Mucosa of descending colon (tissue), 3 donors: ENCODE measurements around the gene NPDC1. TPM values are rescaled to one million over a fixed set of nuclear protein-coding genes. Genes with fewer than 3 reads are reported as not detected.
"Not testable (repeated sequence)": the region's sequence is repeated elsewhere in the genome, so short reads cannot be mapped to it uniquely, and the experiment has no call there.

Experiments
- ATAC-seq: fragments of 200-7000 bp; cut with Tn5 transposase; one replicate; pipeline ENCODE4 v1.9.1; 2020; ENCODE audit warnings: mild to moderate bottlenecking, moderate library complexity
- DNase-seq, 3 donors: peaks; one replicate each; pipeline ENCODE4 v3.0.0-alpha.2; 2020
- H3K36me3 ChIP-seq: fragments of 200-600 bp; one replicate; pipeline ENCODE4 v1.8.0; 2021; ENCODE audit warnings: low read depth, mild to moderate bottlenecking
- H3K4me1 ChIP-seq: fragments of 200-600 bp; one replicate; pipeline ENCODE4 v1.8.0; 2021; ENCODE audit warnings: low read depth, mild to moderate bottlenecking
- H3K4me3 ChIP-seq: fragments of 200-600 bp; one replicate; pipeline ENCODE4 v1.8.0; 2021; ENCODE audit warnings: mild to moderate bottlenecking
- H3K9me3 ChIP-seq: fragments of 200-600 bp; one replicate; pipeline ENCODE4 v1.8.0; 2021; ENCODE audit warnings: mild to moderate bottlenecking
- intact Hi-C, 2 donors: fragments of 100-400 bp; cut with DNase I in 1 of 2; cut with micrococcal nuclease in 1 of 2; formaldehyde crosslinking; loops; one replicate each; pipeline versions ENCODE4 v1.11.0 to v1.11.1; 2022; cut with DNase I, micrococcal nuclease
- total RNA-seq, 3 donors: library from RNA; stranded (reverse); fragmentation: NEBNext Ultra II Directional in 2 of 3; extraction: Animal tissue kit (Norgen Biotek cat#: 25700) in 2 of 3; gene quantifications; one replicate each; pipeline versions ENCODE4 v1.2.1 to v1.2.4, GENCODE V29; 2021 to 2023
- TF ChIP-seq, protein P1 (sequence below): fragments of 200-600 bp; IDR thresholded peaks from one replicate; pipeline ENCODE4 v1.8.0; 2022; ENCODE audit warnings: antibody characterized with exemption, mild to moderate bottlenecking
- donor health status: DM: no; HTN: no; CAD: no; lungs with moderate emphysema.
- donor health status: DM: no; HTN: no; CAD: no.
- donor health status: DM: no; HTN: yes; CAD: no.

NPDC1 gene
- total RNA-seq, 3 donors from 2014 or later, result 78.6 to 177 (median 83.0) TPM

DNA sequence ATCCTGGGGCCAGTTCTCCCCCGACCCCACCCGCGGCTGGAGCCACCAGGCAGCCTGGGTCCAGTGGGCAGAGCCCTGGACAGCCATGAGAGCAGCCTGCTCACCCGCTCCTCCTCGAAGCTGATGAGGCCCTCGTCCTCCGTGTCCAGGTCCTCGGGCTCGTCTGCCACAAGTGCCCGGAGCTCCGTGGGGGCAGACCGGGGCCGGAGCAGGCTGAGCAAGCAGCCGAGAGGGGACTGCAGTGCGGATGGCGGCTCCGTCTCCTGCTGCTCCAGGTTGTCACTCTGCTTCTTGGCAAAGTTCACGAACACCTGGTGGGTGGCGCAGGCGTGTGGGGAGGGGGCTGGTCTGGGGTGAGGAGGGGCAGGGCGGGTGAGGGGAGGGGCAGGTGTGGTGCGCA is 37.7 kb downstream of the NPDC1 start:
- H3K36me3 ChIP-seq, result no peaks in the 10 kb centered on the region
- peaks cover 5% of the 10 kb centered on the region for H3K9me3 ChIP-seq
- H3K4me3 ChIP-seq, result no peak overlapping the region
- H3K4me1 ChIP-seq, result no peaks in the 10 kb centered on the region
- TF ChIP-seq, protein P1, sequence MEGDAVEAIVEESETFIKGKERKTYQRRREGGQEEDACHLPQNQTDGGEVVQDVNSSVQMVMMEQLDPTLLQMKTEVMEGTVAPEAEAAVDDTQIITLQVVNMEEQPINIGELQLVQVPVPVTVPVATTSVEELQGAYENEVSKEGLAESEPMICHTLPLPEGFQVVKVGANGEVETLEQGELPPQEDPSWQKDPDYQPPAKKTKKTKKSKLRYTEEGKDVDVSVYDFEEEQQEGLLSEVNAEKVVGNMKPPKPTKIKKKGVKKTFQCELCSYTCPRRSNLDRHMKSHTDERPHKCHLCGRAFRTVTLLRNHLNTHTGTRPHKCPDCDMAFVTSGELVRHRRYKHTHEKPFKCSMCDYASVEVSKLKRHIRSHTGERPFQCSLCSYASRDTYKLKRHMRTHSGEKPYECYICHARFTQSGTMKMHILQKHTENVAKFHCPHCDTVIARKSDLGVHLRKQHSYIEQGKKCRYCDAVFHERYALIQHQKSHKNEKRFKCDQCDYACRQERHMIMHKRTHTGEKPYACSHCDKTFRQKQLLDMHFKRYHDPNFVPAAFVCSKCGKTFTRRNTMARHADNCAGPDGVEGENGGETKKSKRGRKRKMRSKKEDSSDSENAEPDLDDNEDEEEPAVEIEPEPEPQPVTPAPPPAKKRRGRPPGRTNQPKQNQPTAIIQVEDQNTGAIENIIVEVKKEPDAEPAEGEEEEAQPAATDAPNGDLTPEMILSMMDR, result no peak
- intact Hi-C loops, result no loop called here
- DNase-seq (no peak), ATAC-seq (no peak)

DNA sequence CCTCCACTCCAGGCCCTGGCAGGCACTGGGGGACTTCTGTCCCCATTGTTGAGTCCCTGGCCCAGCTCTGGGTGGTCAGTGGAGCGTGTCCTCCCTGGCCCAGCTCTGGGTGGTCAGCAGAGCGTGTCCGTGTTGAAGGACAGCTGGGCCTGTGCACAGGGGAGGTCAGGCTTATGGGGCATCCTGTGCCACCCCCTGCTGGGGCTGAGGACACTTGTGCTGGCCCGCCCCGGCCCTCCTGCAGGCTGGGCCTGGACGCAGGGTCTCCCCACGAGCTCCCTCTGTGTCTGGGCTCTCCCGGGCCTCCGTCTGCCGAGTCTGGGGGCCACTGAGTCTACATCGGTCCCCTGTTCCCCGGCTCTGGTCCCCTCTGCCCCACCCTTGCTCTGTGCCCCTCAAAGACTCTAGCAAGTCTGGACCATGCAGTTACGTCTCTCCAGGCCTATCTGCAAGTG is 38.1 kb downstream of the NPDC1 start:
- DNase-seq (no peak), ATAC-seq (no peak)
- no peaks in the 10 kb centered on the region for H3K4me1 ChIP-seq
- TF ChIP-seq, protein P1, result no peak
- intact Hi-C loops, result no loop called here
- no peak overlapping the region for H3K4me3 ChIP-seq
- peaks cover 5% of the 10 kb centered on the region for H3K9me3 ChIP-seq
- no peaks in the 10 kb centered on the region for H3K36me3 ChIP-seq

DNA sequence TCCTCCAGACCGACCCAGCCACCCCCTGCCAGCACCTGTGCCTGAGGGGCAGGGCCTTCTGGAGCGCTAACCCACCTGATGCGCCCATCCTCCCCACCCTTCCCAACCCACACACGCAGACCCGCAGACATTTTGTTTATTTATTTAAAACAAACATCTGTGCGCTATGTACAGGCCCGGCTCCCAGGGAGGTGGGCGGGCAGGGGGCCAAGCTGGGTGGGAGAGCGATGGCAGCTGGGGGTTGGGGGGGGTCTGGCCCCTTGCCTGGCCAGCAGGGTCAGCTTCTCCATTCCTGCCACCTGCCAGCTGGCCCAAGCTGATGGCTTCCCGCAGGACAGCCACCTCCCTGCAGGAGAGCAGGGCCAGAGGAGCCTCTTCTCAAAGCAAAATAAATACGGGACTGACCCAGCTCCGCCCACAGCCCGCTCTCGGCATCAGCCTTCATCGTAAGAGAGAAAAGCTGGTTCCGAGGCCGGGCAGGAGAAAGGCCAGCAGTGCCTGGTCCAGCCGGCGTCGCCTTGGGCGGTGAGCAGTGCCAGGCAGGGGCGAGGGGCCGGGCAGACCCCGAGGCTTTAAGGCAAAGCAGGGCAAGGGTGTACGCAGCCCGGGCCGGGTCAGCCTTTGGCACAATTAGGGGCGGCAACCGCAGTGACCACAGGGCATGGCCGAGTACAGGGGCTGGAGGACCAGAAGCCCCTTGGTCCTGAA is 38.7 kb downstream of the NPDC1 start:
- Histone ChIP-seq H3K4me3 (no peak overlapping the region), H3K9me3 (peaks cover 5% of the 10 kb centered on the region), H3K36me3 (no peaks in the 10 kb centered on the region), H3K4me1 (no peaks in the 10 kb centered on the region)
- DNase-seq (no peak), ATAC-seq (peak; percentile 23)
- intact Hi-C loops, result no loop called here
- TF ChIP-seq, protein P1, result no peak

DNA sequence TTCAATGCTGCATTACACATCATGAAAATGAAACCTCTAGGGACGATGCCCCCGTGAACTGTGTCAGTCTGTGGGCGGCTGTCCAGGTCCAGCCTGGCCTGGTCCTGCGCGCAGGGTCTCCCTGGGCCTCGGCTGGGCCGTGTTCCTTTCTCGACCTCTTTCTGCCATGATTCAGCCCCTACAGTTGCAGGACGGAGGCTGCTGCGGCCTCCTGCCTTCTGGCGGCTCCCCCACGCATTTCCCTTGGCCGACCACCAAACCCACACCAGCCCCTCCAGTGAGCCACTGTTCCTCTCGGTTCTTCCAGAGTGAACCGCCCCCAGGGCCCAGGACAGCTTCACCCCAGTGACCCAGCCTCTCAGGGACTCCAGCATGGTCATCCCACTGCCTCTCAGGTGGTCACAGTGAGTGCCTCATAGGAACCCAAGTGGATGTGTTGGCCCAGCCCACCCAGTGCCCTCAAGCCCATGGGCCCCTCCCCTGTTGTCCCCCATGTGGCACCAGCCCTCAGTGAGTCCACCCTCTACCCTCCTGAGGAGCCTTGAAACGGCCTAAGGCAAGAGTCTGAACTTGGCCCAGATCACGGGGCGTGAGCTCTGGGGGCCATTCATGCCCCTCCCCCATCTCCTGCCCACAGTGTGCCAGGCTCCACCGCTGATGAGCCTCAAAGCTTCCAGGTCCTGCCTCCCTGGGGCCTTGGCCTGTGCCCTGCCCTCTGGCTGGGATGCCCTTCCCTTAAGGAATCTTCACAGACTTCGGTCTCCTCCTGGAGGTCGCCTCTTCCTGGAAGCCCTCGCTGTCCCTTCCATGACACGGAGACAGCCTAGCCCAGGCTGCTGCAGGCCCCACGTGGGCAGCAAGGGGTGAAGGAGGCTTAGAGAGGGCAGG is 39.6 kb downstream of the NPDC1 start:
- intact Hi-C loops, result no loop called here
- no peak for DNase-seq
- peaks cover 5% of the 10 kb centered on the region for H3K9me3 ChIP-seq
- no peak overlapping the region for H3K4me3 ChIP-seq
- H3K36me3 ChIP-seq, result no peaks in the 10 kb centered on the region
- TF ChIP-seq, protein P1, result no peak
- ATAC-seq, result no peak
- no peaks in the 10 kb centered on the region for H3K4me1 ChIP-seq

DNA sequence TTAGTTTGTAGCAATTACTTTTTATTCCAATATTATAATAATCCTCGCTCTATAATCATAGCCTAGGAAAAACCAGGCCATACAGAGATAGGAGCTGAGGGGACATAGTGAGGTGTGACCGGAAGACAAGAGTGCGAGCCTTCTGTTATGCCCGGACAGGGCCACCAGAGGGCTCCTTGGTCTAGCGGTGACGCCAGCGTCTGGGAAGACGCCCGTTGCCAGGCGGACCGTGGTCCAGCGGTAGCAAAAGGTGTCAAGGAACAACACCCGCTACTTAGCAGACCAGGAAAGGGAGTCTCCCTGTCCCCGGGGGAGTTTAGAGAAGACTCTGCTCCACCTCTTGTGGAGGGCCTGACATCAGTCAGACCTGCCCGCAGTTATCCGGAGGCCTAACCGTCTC is 41.7 kb downstream of the NPDC1 start:
- H3K4me3 ChIP-seq, intact Hi-C loops, H3K36me3 ChIP-seq, ATAC-seq, H3K4me1 ChIP-seq, H3K9me3 ChIP-seq: not testable (repeated sequence)
- peak in 1 of 3 donors; percentile 60 for DNase-seq

DNA sequence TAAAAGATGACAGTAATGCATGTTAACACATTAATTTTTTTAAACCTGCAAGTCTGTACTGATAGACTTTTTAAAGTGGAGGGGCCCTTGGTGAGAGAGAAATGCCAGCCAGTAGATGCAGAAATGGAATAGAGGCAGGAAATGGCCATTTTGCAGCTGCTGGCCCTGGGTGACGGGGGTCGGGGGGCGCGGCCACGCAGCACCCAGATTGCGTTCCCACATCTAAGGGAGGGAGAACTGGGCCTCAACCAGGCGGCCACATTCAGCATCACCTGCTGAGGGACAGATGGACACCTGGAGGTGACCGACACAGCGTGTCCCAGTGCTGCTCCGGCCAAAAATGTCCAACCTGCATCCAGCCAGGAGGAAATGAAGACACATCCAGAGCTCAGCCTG is 43.3 kb downstream of the NPDC1 start:
- TF ChIP-seq, protein P1, result no peak
- ATAC-seq, result no peak
- intact Hi-C loops, result no loop called here
- Histone ChIP-seq H3K4me3 (no peak overlapping the region), H3K9me3 (peaks cover 5% of the 10 kb centered on the region), H3K36me3 (no peaks in the 10 kb centered on the region), H3K4me1 (peaks cover 2% of the 10 kb centered on the region)
- DNase-seq, result no peak
